ENCODE data around the gene P2RX2.
"Not testable (repeated sequence)": the region's sequence is repeated elsewhere in the genome, so short reads cannot be mapped to it uniquely, and the experiment has no call there.

Gene P2RX2

DNA sequence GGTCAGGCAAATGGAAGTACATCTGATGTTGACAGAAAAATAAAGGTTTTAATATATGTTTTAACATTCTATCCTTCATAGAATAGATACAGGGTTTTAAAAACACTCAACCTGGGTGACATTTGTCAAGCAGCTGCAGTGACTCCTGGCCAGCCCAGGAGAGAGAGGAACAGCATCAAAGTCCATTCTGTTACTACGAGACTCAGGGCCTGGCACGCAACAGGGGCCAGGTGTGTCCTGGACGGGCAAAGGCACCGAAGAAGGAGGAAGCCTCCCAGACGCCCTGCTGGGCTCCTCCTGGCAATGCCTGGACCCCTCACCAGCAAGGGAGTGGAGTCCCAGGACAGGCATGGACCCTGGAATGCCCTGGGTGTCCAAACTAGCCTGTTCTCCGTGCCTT, 30.3 kb upstream of the P2RX2 start:
- Mint-ChIP-seq H3K27ac (ENCODE audit: low read depth) (no peak overlapping the region), H3K4me3 (no peak overlapping the region)

DNA sequence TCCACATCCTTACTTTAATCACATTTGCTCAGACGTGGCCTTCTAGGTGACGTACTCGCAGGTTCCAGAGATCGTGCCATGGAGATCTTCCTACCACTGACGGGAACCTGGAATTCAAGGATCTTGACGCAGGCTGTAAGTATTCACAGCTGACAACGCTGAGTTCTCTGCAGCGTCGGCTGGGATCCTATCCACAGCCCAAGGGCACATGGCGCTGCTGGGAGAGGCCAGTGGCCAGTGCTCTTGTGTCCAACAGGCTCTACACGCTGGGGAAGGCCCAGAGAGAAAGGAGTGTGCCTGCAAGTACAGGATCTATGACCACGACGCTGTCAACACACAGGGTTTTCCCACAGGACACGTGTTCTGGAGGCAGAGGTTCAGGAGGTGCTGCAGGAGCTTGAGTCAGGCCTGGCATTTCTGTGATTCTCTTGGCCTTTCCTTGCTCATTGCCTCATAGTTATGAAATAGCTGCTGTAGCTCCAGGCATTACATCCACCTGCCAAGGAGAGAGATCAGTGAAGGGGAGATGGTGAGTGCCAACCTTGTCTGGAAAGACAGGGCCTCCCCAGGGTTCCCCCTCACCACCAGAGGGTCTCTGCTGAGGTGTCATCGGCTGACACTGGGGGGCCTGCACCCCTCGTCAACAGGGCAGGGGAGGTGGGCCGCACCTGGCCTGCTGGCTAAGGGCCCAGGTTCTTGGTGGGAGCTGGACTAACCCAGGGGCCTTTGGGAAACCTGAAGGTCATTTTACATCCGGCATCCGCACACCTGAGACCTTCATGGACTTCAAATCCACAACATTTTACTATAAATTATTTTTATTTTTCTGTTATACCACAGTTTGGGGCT, 29.5 kb upstream of the P2RX2 start:
- H3K36me3 Mint-ChIP-seq (ENCODE audit: insufficient read depth) = peaks cover 24% of the 10 kb centered on the region
- no peak overlapping the region for H3K27ac Mint-ChIP-seq (ENCODE audit: low read depth)
- H3K27me3 Mint-ChIP-seq = peaks cover 18% of the 10 kb centered on the region
- DNase-seq (ENCODE audit: low spot score in 2 of 2) (no peak), ATAC-seq (replicated peaks; ENCODE audit: extremely low read depth, poor library complexity, severe bottlenecking) (no peak)
- no peaks in the 10 kb centered on the region for H3K4me1 Mint-ChIP-seq
- H3K9me3 Mint-ChIP-seq = peaks cover 5% of the 10 kb centered on the region
- H3K4me3 Mint-ChIP-seq = no peak overlapping the region

More for the DNA sequence above, 30.3 kb upstream of the P2RX2 start:
- H3K36me3 Mint-ChIP-seq (ENCODE audit: insufficient read depth) = peaks cover 22% of the 10 kb centered on the region
- H3K9me3 Mint-ChIP-seq = peaks cover 5% of the 10 kb centered on the region
- DNase-seq (ENCODE audit: low spot score in 2 of 2) = no peak
- H3K4me1 Mint-ChIP-seq = no peaks in the 10 kb centered on the region
- H3K27me3 Mint-ChIP-seq = peaks cover 11% of the 10 kb centered on the region
- ATAC-seq (replicated peaks; ENCODE audit: extremely low read depth, poor library complexity, severe bottlenecking) = no peak

DNA sequence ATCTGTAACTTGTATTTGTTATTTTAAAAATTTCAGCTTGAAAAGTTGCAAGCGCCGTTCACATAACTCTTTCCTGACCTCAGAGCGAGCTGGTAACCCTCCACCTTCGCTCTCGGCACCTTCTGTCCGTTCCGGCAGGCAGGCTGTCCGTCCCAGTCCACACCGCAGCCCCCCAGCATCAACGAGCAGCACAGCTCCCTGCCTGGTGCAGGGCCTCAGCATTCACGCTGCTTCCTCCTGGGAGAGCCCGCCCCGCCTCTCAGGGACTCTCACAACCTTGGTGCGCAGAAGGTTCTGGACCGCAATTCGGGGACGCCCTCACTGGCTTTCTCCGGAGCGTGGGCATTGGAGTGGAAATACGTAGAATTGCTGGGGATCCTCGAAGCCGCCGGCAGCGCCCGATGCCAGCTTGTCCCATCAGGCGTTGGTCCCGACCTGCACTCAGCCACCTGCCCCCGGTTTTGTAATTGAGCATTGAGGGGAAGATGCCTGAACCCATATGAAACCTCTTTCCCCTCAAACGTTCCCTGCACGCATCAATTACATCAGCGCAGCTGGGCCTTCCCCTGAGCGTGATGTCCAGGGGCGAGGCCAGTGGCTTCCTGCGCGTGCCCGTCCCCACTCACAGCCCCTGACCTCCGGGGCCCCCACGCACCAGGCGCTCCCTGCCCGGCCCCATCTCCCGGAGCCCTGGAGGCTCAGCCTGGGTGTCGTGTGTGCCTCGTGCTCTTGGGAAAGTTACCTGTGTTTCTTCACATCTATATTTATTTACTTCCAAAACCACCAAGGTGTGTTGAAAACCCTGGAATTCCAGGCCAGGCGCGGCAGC, 27.3 kb upstream of the P2RX2 start:
- Mint-ChIP-seq H3K27ac (ENCODE audit: low read depth) (no peak overlapping the region), H3K36me3 (ENCODE audit: insufficient read depth) (peaks cover 22% of the 10 kb centered on the region), H3K4me3 (no peak overlapping the region), H3K27me3 (peaks cover 20% of the 10 kb centered on the region), H3K4me1 (no peaks in the 10 kb centered on the region), H3K9me3 (peaks cover 5% of the 10 kb centered on the region)
- DNase-seq (ENCODE audit: low spot score in 2 of 2) = no peak
- no peak for ATAC-seq (replicated peaks; ENCODE audit: extremely low read depth, poor library complexity, severe bottlenecking)

GRCh38 chr12:132592282-132592970, 26.1 kb upstream of the P2RX2 start:
- Mint-ChIP-seq H3K36me3 (ENCODE audit: insufficient read depth) (peaks cover 23% of the 10 kb centered on the region), H3K27ac (ENCODE audit: low read depth) (peak overlapping the region; percentile 80)
- ATAC-seq (replicated peaks; ENCODE audit: extremely low read depth, poor library complexity, severe bottlenecking) = no peak

GRCh38 chr12:132593071-132593470, 25.5 kb upstream of the P2RX2 start:
- Mint-ChIP-seq H3K27me3 (peaks cover 32% of the 10 kb centered on the region), H3K4me3 (no peak overlapping the region), H3K9me3 (peaks cover 5% of the 10 kb centered on the region), H3K36me3 (ENCODE audit: insufficient read depth) (peaks cover 25% of the 10 kb centered on the region), H3K27ac (ENCODE audit: low read depth) (peak overlapping the region; percentile 80), H3K4me1 (peaks cover 10% of the 10 kb centered on the region)
- no peak for DNase-seq (ENCODE audit: low spot score in 2 of 2)
- no peak for ATAC-seq (replicated peaks; ENCODE audit: extremely low read depth, poor library complexity, severe bottlenecking)

More at GRCh38 chr12:132592282-132592970, 26.1 kb upstream of the P2RX2 start:
- peaks cover 5% of the 10 kb centered on the region for H3K9me3 Mint-ChIP-seq
- H3K4me3 Mint-ChIP-seq = no peak overlapping the region
- H3K27me3 Mint-ChIP-seq = peaks cover 27% of the 10 kb centered on the region
- peaks cover 5% of the 10 kb centered on the region for H3K4me1 Mint-ChIP-seq
- DNase-seq (ENCODE audit: low spot score in 2 of 2) = no peak

DNA sequence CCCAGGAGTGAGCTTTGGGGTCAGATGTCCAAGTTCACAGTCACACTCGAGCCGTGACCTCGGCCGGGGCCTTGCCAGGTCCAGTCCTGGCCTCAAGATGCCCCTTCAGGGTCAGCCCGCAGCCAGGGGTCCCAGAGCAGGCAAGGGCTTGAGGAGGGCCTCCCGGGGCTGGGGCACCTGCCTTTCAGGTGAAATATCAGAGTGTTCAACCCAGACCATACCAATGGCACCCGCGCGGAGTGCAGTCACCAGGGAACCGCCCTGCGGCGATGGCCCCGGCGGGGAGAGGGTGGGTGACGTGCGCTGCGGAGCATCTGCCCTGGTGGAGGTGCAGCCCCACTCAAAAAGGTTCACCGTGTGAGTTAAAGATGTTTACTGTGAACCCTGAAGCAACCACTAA, 25.1 kb upstream of the P2RX2 start:
- H3K9me3 Mint-ChIP-seq = peaks cover 5% of the 10 kb centered on the region
- H3K4me1 Mint-ChIP-seq = peaks cover 11% of the 10 kb centered on the region
- peaks cover 26% of the 10 kb centered on the region for H3K36me3 Mint-ChIP-seq (ENCODE audit: insufficient read depth)
- H3K27ac Mint-ChIP-seq (ENCODE audit: low read depth) = no peak overlapping the region
- no peak overlapping the region for H3K4me3 Mint-ChIP-seq
- DNase-seq (ENCODE audit: low spot score in 2 of 2) = no peak
- H3K27me3 Mint-ChIP-seq = peaks cover 34% of the 10 kb centered on the region
- ATAC-seq (replicated peaks; ENCODE audit: extremely low read depth, poor library complexity, severe bottlenecking) = no peak

DNA sequence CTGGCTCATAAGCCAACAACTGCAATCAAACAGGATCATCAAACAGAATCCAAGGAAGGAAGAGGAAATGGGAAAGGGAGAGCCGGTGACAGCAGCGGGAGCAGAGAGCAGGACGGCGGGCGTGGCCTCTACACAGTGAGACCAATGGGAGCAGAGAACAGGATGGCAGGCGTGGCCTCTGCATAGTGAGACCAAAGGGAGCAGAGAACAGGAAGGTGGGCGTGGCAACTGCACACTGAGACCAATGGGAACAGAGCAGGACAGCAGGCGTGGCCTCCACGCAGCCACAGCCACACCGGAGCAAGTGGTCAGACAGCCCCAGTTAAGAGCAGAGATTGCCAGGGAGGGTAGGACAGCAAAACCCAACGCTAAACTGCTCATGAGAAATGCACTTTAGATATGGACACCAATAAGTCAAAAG, 24.6 kb upstream of the P2RX2 start:
- Mint-ChIP-seq H3K27me3 (peaks cover 38% of the 10 kb centered on the region), H3K9me3 (peaks cover 2% of the 10 kb centered on the region), H3K4me1 (peaks cover 16% of the 10 kb centered on the region), H3K4me3 (no peak overlapping the region), H3K27ac (ENCODE audit: low read depth) (peak overlapping the region; percentile 10), H3K36me3 (ENCODE audit: insufficient read depth) (peaks cover 24% of the 10 kb centered on the region)
- DNase-seq (ENCODE audit: low spot score in 2 of 2) = no peak
- no peak for ATAC-seq (replicated peaks; ENCODE audit: extremely low read depth, poor library complexity, severe bottlenecking)

DNA sequence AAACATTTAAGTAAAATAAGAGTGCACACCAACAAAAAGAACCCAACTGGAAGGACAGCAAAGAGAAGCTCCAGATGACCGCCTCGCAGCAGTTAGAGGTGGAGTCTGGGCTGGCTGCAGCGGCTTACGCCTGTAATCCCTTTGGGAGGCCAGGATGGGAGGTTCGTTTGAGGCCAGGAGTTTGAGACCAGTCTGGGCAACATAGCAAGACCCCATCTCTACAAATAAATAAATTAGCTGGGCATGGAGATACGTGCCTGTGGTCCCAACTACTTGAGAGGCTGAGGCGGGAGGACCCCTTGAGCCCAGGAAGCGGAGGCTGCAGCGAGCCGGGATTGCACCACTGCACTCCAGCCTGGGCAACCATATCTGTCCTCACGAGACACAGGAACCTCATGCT, 23.4 kb upstream of the P2RX2 start:
- H3K4me1 Mint-ChIP-seq = peaks cover 16% of the 10 kb centered on the region
- no peaks in the 10 kb centered on the region for H3K9me3 Mint-ChIP-seq
- DNase-seq (ENCODE audit: low spot score in 2 of 2) (no peak), ATAC-seq (replicated peaks; ENCODE audit: extremely low read depth, poor library complexity, severe bottlenecking) (no peak)
- peaks cover 40% of the 10 kb centered on the region for H3K27me3 Mint-ChIP-seq
- no peak overlapping the region for H3K4me3 Mint-ChIP-seq
- peaks cover 22% of the 10 kb centered on the region for H3K36me3 Mint-ChIP-seq (ENCODE audit: insufficient read depth)
- H3K27ac Mint-ChIP-seq (ENCODE audit: low read depth) = no peak overlapping the region

GRCh38 chr12:132596016-132596415, 22.6 kb upstream of the P2RX2 start:
- H3K4me1 Mint-ChIP-seq = peaks cover 25% of the 10 kb centered on the region
- peaks cover 21% of the 10 kb centered on the region for H3K36me3 Mint-ChIP-seq (ENCODE audit: insufficient read depth)
- no peak for DNase-seq (ENCODE audit: low spot score in 2 of 2)
- peaks cover 45% of the 10 kb centered on the region for H3K27me3 Mint-ChIP-seq
- no peak overlapping the region for H3K4me3 Mint-ChIP-seq
- no peak overlapping the region for H3K27ac Mint-ChIP-seq (ENCODE audit: low read depth)
- no peak for ATAC-seq (replicated peaks; ENCODE audit: extremely low read depth, poor library complexity, severe bottlenecking)
- H3K9me3 Mint-ChIP-seq = no peaks in the 10 kb centered on the region

- no peak for ATAC-seq (replicated peaks; ENCODE audit: extremely low read depth, poor library complexity, severe bottlenecking)
Observed at GRCh38 chr12:132597333-132598316, 21.0 kb upstream of the P2RX2 start.

GRCh38 chr12:132599502-132599901, 19.1 kb upstream of the P2RX2 start:
- DNase-seq (ENCODE audit: low spot score in 2 of 2); ATAC-seq (replicated peaks; ENCODE audit: extremely low read depth, poor library complexity, severe bottlenecking); H3K27ac Mint-ChIP-seq (ENCODE audit: low read depth); H3K9me3 Mint-ChIP-seq: not testable (repeated sequence)
- Mint-ChIP-seq H3K27me3 (peaks cover 51% of the 10 kb centered on the region), H3K4me1 (peaks cover 26% of the 10 kb centered on the region), H3K4me3 (peak overlapping the region; percentile 70), H3K36me3 (ENCODE audit: insufficient read depth) (peaks cover 15% of the 10 kb centered on the region)

More at GRCh38 chr12:132597333-132598316, 21.0 kb upstream of the P2RX2 start:
- Mint-ChIP-seq H3K36me3 (ENCODE audit: insufficient read depth) (peaks cover 20% of the 10 kb centered on the region), H3K27ac (ENCODE audit: low read depth) (peak overlapping the region; percentile 50), H3K9me3 (no peaks in the 10 kb centered on the region), H3K27me3 (peaks cover 57% of the 10 kb centered on the region), H3K4me1 (peaks cover 26% of the 10 kb centered on the region), H3K4me3 (peak overlapping the region; percentile 84)
- DNase-seq (ENCODE audit: low spot score in 2 of 2) = no peak
